SU-DHL-6 (cell line): ENCODE measurements around the gene STX7.

Experiments
- H2AFZ ChIP-seq: fragments of 200-600 bp; sonication (generic); 2 replicates; pipeline ENCODE4 v1.6.1; 2014; ENCODE audit warnings: low read depth, mild to moderate bottlenecking, moderate library complexity, mixed read lengths, antibody characterized with exemption, low read length; ENCODE audit not compliant: severe bottlenecking
- H3F3A ChIP-seq: fragments of 200-600 bp; shearing (Covaris generic); 2 replicates; pipeline ENCODE4 v1.6.0; 2016; ENCODE audit warnings: antibody characterized with exemption, mild to moderate bottlenecking; ENCODE audit not compliant: insufficient read depth
- H3K27ac ChIP-seq: fragments of 200-600 bp; sonication (generic); 2 replicates; pipeline ENCODE4 v1.5.1; 2016; ENCODE audit warnings: low read depth, mild to moderate bottlenecking, low read length, moderate library complexity, mixed read lengths
- H3K27me3 ChIP-seq: fragments of 200-600 bp; sonication (generic), shearing (Covaris generic); 2 replicates; pipeline ENCODE4 v1.6.0; 2014; ENCODE audit warnings: mild to moderate bottlenecking, low read length
- H3K36me3 ChIP-seq: fragments of 200-600 bp; sonication (generic); 2 replicates; pipeline ENCODE4 v1.6.1; 2014; ENCODE audit warnings: mild to moderate bottlenecking, low read length, mixed read lengths
- H3K4me2 ChIP-seq: fragments of 300-600, 200-600 bp; shearing (Covaris generic), sonication (generic); 2 replicates; pipeline ENCODE4 v1.6.0; 2014; ENCODE audit warnings: low read length, low read depth, mild to moderate bottlenecking; ENCODE audit not compliant: poor library complexity, severe bottlenecking
- H3K4me3 ChIP-seq: fragments of 200-600 bp; sonication (generic); 2 replicates; pipeline ENCODE4 v1.5.1; 2014; ENCODE audit warnings: antibody characterized with exemption, low read length, mild to moderate bottlenecking, mixed read lengths; ENCODE audit not compliant: insufficient read depth, poor library complexity, severe bottlenecking
- H3K79me2 ChIP-seq: fragments of 200-600 bp; sonication (generic); 2 replicates; pipeline ENCODE4 v1.6.1; 2014; ENCODE audit warnings: mild to moderate bottlenecking, low read length, moderate library complexity; ENCODE audit not compliant: insufficient read depth
- H3K9ac ChIP-seq: fragments of 200-600 bp; sonication (generic); 2 replicates; pipeline ENCODE4 v1.7.0; 2014; ENCODE audit warnings: mild to moderate bottlenecking, low read length
- H3K9me2 ChIP-seq: fragments of 200-600 bp; sonication (generic); replicated peaks from 2 replicates; pipeline ENCODE4 v1.6.1; 2014; ENCODE audit warnings: low read length; ENCODE audit not compliant: insufficient read depth
- H3K9me3 ChIP-seq: fragments of 200-600 bp; sonication (generic); 2 replicates; pipeline ENCODE4 v1.6.1; 2014; ENCODE audit warnings: low read length, mixed read lengths; ENCODE audit not compliant: insufficient read depth
- H4K20me1 ChIP-seq: fragments of 200-600 bp; sonication (generic); 2 replicates; pipeline ENCODE4 v1.6.1; 2014; ENCODE audit warnings: low read depth, mild to moderate bottlenecking, antibody characterized with exemption, low read length, moderate library complexity, mixed read lengths
- EZH2phosphoT487 ChIP-seq: fragments of 200-600 bp; sonication (generic), shearing (Covaris generic); conservative IDR thresholded peaks from 2 replicates; pipeline ENCODE4 v1.6.1; 2018; ENCODE audit warnings: mild to moderate bottlenecking, antibody characterized with exemption, low read length, moderate library complexity, mixed read lengths
- TF ChIP-seq, protein P1 (sequence below): fragments of 200-600 bp; sonication (generic); IDR thresholded peaks from one replicate; pipeline ENCODE4 v1.5.1; 2017; ENCODE audit warnings: antibody characterized with exemption, mild to moderate bottlenecking, low read length, moderate library complexity; ENCODE audit not compliant: insufficient read depth, poor library complexity, severe bottlenecking

STX7 gene

GRCh38 chr6:132482581-132482980 is 30.3 kb downstream of the STX7 start:
- H3K27ac ChIP-seq: peak overlapping the region; percentile 96; the same call in 1 of the 2 replicates
- H3K79me2 ChIP-seq: peaks cover 87% of the 10 kb centered on the region
- no peaks in the 10 kb centered on the region for H3K27me3 ChIP-seq
- no peak overlapping the region for H3K4me3 ChIP-seq
- no peaks in the 10 kb centered on the region for H4K20me1 ChIP-seq
- no peak overlapping the region for H3K4me2 ChIP-seq
- TF ChIP-seq, protein P1, sequence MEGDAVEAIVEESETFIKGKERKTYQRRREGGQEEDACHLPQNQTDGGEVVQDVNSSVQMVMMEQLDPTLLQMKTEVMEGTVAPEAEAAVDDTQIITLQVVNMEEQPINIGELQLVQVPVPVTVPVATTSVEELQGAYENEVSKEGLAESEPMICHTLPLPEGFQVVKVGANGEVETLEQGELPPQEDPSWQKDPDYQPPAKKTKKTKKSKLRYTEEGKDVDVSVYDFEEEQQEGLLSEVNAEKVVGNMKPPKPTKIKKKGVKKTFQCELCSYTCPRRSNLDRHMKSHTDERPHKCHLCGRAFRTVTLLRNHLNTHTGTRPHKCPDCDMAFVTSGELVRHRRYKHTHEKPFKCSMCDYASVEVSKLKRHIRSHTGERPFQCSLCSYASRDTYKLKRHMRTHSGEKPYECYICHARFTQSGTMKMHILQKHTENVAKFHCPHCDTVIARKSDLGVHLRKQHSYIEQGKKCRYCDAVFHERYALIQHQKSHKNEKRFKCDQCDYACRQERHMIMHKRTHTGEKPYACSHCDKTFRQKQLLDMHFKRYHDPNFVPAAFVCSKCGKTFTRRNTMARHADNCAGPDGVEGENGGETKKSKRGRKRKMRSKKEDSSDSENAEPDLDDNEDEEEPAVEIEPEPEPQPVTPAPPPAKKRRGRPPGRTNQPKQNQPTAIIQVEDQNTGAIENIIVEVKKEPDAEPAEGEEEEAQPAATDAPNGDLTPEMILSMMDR: no peak
- TF ChIP-seq EZH2phosphoT487: no peak
- H3K9me3 ChIP-seq: no peaks in the 10 kb centered on the region
- H3K9ac ChIP-seq: no peak overlapping the region
- H3K9me2 ChIP-seq: no peaks in the 10 kb centered on the region
- H3F3A ChIP-seq: peaks cover 35% of the 10 kb centered on the region
- peaks cover 30% of the 10 kb centered on the region for H3K36me3 ChIP-seq
- H2AFZ ChIP-seq: no peak overlapping the region

- peaks cover 89% of the 10 kb centered on the region for H3K79me2 ChIP-seq
- H3F3A ChIP-seq: peaks cover 40% of the 10 kb centered on the region
- TF ChIP-seq, protein P1: no peak
- no peak for TF ChIP-seq EZH2phosphoT487
- no peak overlapping the region for H2AFZ ChIP-seq
- H3K27ac ChIP-seq: no peak overlapping the region
- H3K36me3 ChIP-seq: peaks cover 29% of the 10 kb centered on the region
- H3K9ac ChIP-seq: no peak overlapping the region
- no peaks in the 10 kb centered on the region for H3K27me3 ChIP-seq
- no peak overlapping the region for H3K4me2 ChIP-seq
- H3K9me3 ChIP-seq: no peaks in the 10 kb centered on the region
- H3K4me3 ChIP-seq: no peak overlapping the region
- H3K9me2 ChIP-seq: no peaks in the 10 kb centered on the region
- no peaks in the 10 kb centered on the region for H4K20me1 ChIP-seq
Measured at GRCh38 chr6:132481189-132481588, 31.7 kb downstream of the STX7 start.

- peaks cover 98% of the 10 kb centered on the region for H3K79me2 ChIP-seq
- no peak overlapping the region for H2AFZ ChIP-seq
- no peaks in the 10 kb centered on the region for H4K20me1 ChIP-seq
- H3K36me3 ChIP-seq: peaks cover 33% of the 10 kb centered on the region; the same call in 1 of the 2 replicates
- H3K9me3 ChIP-seq: no peaks in the 10 kb centered on the region
- no peaks in the 10 kb centered on the region for H3K27me3 ChIP-seq
- no peak overlapping the region for H3K27ac ChIP-seq
- no peak for TF ChIP-seq EZH2phosphoT487
- TF ChIP-seq, protein P1: no peak
- no peaks in the 10 kb centered on the region for H3K9me2 ChIP-seq
- no peak overlapping the region for H3K4me3 ChIP-seq
- H3K9ac ChIP-seq: no peak overlapping the region
- no peak overlapping the region for H3K4me2 ChIP-seq
- H3F3A ChIP-seq: peaks cover 22% of the 10 kb centered on the region
Measured at GRCh38 chr6:132479131-132479530, 33.8 kb downstream of the STX7 start.
